ENCODE data around the gene C1QTNF2. TPM values are rescaled to one million over a fixed set of nuclear protein-coding genes. Genes with fewer than 3 reads are reported as not detected.

Gene C1QTNF2
- polyA plus RNA-seq, 3 donors, result not detected

- Histone ChIP-seq H3K4me1 (ENCODE audit: control insufficient read depth in 1 of 2, insufficient read depth in 2 of 2, low read length in 2 of 2) (no peaks in the 10 kb centered on the region), H3K9ac (ENCODE audit: insufficient read depth, low read length, poor library complexity, severe bottlenecking) (no peak overlapping the region), H3K9me3 (replicated peaks in 1 of 2; ENCODE audit: control insufficient read depth in 1 of 2, insufficient read depth in 1 of 2, low read length in 2 of 2) (peaks cover 3 to 4% of the 10 kb centered on the region in 2 donors), H3K27ac (ENCODE audit: low read depth in 1 of 2, low read length in 2 of 2) (no peak overlapping the region), H2AFZ (ENCODE audit: insufficient read depth, low read depth, low read length, poor library complexity, severe bottlenecking) (no peak overlapping the region), H4K20me1 (ENCODE audit: insufficient read depth, low read length) (no peaks in the 10 kb centered on the region), H3K4me3 (replicated peaks in 1 of 3; ENCODE audit: low read depth in 2 of 3, low read length in 3 of 3) (no peak overlapping the region), H3K36me3 (replicated peaks in 1 of 2; ENCODE audit: control insufficient read depth in 1 of 2, insufficient read depth in 2 of 2, low read length in 2 of 2) (no peaks in the 10 kb centered on the region), H3K4me2 (replicated peaks; ENCODE audit: extremely low read depth, low read length, poor library complexity, severe bottlenecking) (no peak overlapping the region), H3K79me2 (ENCODE audit: insufficient read depth, low read length) (no peaks in the 10 kb centered on the region), H3K27me3 (ENCODE audit: control insufficient read depth in 2 of 2, insufficient read depth in 2 of 2, low read length in 2 of 2) (peaks cover 0 to 2% of the 10 kb centered on the region in 2 donors)
- no peak overlapping the region for H3K4me3 Mint-ChIP-seq
- peaks cover 2 to 12% (median 3%) of the 10 kb centered on the region in 3 donors for H3K27me3 Mint-ChIP-seq (ENCODE audit: low read depth in 3 of 3)
- intact Hi-C loops (cut with micrococcal nuclease), result no loop called here
- no peaks in the 10 kb centered on the region for H3K36me3 Mint-ChIP-seq
- WGBS (ENCODE audit: insufficient coverage), result 80% methylated on average over 1 of the region's 3 CpGs
- TF ChIP-seq, protein P1, sequence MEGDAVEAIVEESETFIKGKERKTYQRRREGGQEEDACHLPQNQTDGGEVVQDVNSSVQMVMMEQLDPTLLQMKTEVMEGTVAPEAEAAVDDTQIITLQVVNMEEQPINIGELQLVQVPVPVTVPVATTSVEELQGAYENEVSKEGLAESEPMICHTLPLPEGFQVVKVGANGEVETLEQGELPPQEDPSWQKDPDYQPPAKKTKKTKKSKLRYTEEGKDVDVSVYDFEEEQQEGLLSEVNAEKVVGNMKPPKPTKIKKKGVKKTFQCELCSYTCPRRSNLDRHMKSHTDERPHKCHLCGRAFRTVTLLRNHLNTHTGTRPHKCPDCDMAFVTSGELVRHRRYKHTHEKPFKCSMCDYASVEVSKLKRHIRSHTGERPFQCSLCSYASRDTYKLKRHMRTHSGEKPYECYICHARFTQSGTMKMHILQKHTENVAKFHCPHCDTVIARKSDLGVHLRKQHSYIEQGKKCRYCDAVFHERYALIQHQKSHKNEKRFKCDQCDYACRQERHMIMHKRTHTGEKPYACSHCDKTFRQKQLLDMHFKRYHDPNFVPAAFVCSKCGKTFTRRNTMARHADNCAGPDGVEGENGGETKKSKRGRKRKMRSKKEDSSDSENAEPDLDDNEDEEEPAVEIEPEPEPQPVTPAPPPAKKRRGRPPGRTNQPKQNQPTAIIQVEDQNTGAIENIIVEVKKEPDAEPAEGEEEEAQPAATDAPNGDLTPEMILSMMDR (IDR thresholded peaks at IDR 0.05), result no peak
- H3K4me1 Mint-ChIP-seq, result peaks cover 4% of the 10 kb centered on the region
- H3K9me3 Mint-ChIP-seq, result peaks cover 0 to 8% (median 6%) of the 10 kb centered on the region in 7 donors
- no peak for DNase-seq
- no peak overlapping the region for H3K27ac Mint-ChIP-seq
These were observed 11.9 kb upstream of the C1QTNF2 start for GRCh38 chr5:160382346-160382745.

DNA sequence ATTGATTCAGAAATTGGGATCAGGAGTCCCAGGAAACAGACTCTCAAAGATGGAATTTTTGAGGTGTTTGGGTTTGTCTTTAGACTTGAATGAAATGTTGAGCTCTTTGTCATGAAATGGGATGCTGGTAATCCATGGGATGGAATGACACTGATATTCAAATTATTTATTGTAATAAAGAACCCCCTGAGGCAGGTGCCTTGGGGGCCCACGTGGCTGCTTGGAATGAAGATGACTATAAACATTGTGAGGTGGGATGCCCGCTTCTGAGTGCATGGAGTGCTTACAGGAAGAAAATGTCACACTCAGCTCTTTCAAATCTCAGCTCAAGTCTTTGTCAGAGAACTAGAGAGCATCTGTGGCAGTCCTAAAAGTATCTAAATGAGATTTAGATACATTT, 9.6 kb upstream of the C1QTNF2 start:
- Histone ChIP-seq H3K4me1 (ENCODE audit: control insufficient read depth in 1 of 2, insufficient read depth in 2 of 2, low read length in 2 of 2) (no peaks in the 10 kb centered on the region), H3K4me2 (replicated peaks; ENCODE audit: extremely low read depth, low read length, poor library complexity, severe bottlenecking) (no peak overlapping the region), H3K9ac (ENCODE audit: insufficient read depth, low read length, poor library complexity, severe bottlenecking) (no peak overlapping the region), H2AFZ (ENCODE audit: insufficient read depth, low read depth, low read length, poor library complexity, severe bottlenecking) (no peak overlapping the region), H3K36me3 (replicated peaks in 1 of 2; ENCODE audit: control insufficient read depth in 1 of 2, insufficient read depth in 2 of 2, low read length in 2 of 2) (no peaks in the 10 kb centered on the region), H3K27me3 (ENCODE audit: control insufficient read depth in 2 of 2, insufficient read depth in 2 of 2, low read length in 2 of 2) (peaks cover 4 to 7% of the 10 kb centered on the region in 2 donors), H3K4me3 (replicated peaks in 1 of 3; ENCODE audit: low read depth in 2 of 3, low read length in 3 of 3) (no peak overlapping the region), H3K9me3 (replicated peaks in 1 of 2; ENCODE audit: control insufficient read depth in 1 of 2, insufficient read depth in 1 of 2, low read length in 2 of 2) (no peaks in the 10 kb centered on the region), H3K27ac (ENCODE audit: low read depth in 1 of 2, low read length in 2 of 2) (no peak overlapping the region), H3K79me2 (ENCODE audit: insufficient read depth, low read length) (no peaks in the 10 kb centered on the region), H4K20me1 (ENCODE audit: insufficient read depth, low read length) (no peaks in the 10 kb centered on the region)
- no peak overlapping the region for H3K27ac Mint-ChIP-seq
- TF ChIP-seq, protein P1 (IDR thresholded peaks at IDR 0.05), result no peak
- H3K4me1 Mint-ChIP-seq, result peaks cover 4% of the 10 kb centered on the region
- no peak overlapping the region for H3K4me3 Mint-ChIP-seq
- no peak for DNase-seq
- H3K36me3 Mint-ChIP-seq, result no peaks in the 10 kb centered on the region
- peaks cover 7 to 24% (median 9%) of the 10 kb centered on the region in 3 donors for H3K27me3 Mint-ChIP-seq (ENCODE audit: low read depth in 3 of 3)
- no CpG with 5 or more reads among the region's 2 CpGs for WGBS (ENCODE audit: insufficient coverage)
- no peaks in the 10 kb centered on the region for H3K9me3 Mint-ChIP-seq
- intact Hi-C loops (cut with micrococcal nuclease), result no loop called here

Measured in CD14-positive monocyte (primary cell).